HG03139 (cell line): ENCODE data around the gene SLC44A4.
"Not testable (repeated sequence)": the region's sequence is repeated elsewhere in the genome, so short reads cannot be mapped to it uniquely, and the experiment has no call there.

Source experiments
- ATAC-seq: cut with Tn5 transposase; IDR thresholded peaks from one replicate; pipeline ENCODE4 v1.9.1; 2021; ENCODE audit not compliant: unreplicated experiment

SLC44A4 gene

DNA sequence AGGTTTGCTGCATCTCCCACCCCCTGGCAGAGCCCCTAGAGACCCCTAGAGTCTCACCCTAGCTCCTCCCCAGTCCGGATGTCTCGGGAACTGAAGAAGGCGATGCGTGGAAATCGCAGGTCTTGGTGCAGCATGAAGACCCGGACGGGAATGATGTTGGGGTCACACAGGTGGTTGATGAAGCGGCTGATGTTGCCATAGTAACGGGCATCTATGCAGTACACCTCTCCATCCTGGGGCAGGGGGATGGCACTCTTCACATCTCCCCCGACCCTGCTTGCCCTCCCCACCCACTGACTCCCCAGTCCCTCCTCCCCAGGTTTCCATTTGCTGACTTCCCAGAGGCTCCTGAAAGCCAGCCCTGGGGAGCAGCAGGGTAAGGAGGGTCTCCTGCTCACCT is 1.8 kb upstream of the SLC44A4 start:
- no peak for ATAC-seq

DNA sequence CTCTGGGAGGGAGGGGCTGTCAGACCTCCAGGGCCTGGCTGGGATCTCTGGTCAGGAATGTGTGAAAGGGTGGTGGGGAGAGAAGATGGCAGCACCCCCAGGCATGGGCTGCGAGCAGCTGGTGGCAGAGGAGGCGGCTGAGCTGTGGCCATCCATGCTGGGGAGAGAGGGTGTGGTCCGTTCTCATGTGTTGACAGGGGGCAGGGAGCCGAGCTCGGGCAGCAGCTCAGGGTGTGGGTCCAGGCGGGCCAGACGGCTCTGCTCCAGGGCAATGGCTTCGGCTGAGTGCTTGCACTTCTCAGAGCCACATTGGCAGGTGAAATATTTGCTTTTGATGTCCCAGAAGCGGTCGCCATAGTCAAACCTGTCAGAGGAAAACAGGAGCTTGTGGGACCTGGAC is 1.1 kb upstream of the SLC44A4 start:
- ATAC-seq, result no peak

- no peak for ATAC-seq
Observed at GRCh38 chr6:31879143-31879542, 346 bp upstream of the SLC44A4 start.

GRCh38 chr6:31878222-31878621 is 575 bp downstream of the SLC44A4 start:
- no peak for ATAC-seq

DNA sequence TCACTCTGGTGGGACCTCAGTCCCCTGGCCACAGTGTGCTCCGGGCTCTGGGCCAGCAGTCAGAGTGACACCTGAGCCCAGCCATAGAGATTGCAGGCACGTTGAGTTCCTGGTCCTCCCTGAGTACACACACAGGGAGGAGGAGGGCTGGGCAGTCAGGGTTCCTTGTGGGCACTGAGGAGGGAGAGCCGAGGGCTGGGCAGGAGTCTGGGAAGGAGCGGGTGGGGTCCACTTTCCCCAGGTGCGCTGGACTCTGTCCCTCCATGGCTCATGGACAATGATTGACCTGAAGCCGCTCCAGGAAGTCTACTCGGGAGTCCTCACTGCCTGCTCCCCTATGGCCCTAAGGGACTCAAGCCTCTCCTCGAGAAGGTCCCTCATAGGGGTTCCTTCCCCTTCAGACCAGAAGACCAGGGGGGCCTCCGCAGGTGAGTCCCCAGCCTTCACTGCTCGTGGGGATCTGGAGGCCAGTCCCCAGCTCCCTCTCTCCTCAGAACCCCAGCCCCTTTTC is 1.1 kb downstream of the SLC44A4 start:
- no peak for ATAC-seq

DNA sequence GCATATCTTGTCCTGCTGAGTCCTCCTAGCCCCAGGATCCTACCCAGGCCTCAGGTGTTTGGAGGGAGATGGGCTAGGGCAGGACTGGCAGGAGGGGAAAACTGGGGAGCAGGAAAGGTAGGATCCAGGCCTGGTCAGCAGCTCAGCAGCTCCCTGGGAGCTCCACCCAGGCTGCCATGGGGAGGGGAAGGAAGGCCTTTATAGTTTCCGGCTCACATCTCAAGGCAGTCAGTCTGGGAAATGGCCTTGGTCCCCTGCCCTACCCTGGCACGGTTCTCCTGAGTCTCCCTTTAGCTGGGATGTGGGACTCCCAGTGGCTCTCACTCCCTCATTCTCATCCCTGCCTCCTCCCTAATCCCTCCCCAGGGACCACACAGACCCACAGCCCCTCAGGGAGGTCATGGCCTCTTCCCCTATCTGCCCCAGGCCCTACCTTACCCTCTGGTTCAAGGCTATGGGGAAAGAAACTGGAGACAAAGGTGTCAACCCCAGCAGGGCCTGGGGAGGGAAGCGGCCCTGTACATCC is 1.6 kb downstream of the SLC44A4 start:
- no peak for ATAC-seq

- no peak for ATAC-seq
Observed at GRCh38 chr6:31876357-31876756, 2.4 kb downstream of the SLC44A4 start.

- no peak for ATAC-seq
Observed at GRCh38 chr6:31875877-31876276, 2.9 kb downstream of the SLC44A4 start.

GRCh38 chr6:31874836-31875572 is 3.8 kb downstream of the SLC44A4 start:
- ATAC-seq, result no peak

GRCh38 chr6:31874084-31874670 is 4.6 kb downstream of the SLC44A4 start:
- ATAC-seq, result no peak

- no peak for ATAC-seq
Observed at GRCh38 chr6:31871046-31871659, 7.6 kb downstream of the SLC44A4 start.

GRCh38 chr6:31870385-31870921 is 8.3 kb downstream of the SLC44A4 start:
- no peak for ATAC-seq

- no peak for ATAC-seq
Observed at GRCh38 chr6:31869343-31869742, 9.5 kb downstream of the SLC44A4 start.

DNA sequence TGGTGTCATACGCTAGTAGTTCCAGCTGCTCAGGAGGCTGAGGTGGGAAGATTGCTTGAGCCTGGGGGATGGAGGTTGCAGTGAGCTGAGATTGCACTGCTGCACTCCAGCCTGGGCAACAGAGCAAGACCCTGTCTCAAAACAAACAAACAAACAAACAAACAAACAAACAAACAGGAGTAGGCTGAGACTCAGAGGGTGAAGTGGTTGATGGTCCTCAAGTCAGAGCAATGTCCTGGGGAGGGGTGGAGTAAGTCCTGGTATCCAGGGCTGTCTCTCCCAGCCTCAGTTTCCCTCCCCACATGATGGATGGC is 10.2 kb downstream of the SLC44A4 start:
- ATAC-seq, result not testable (repeated sequence)

- no peak for ATAC-seq
Observed at GRCh38 chr6:31865205-31866118, 13.3 kb downstream of the SLC44A4 start.

DNA sequence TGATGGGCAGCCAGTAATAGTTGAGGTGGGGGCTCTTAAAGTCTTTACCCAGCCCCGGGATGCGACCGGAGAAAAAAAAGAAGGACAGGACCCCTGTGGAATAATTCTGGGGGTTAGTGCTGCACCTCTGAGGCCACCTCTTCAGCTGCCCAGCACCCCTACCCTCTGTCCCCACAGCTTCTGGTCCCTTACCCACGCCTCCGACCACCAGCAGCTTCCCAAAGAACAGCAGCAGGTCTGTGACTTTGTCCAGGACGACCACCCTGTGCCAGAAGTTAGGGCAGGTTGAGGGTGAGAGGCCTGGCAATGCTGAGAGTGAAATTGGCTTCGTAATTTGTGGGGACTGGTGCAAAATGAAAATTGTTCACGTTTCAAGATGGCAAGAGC is 14.0 kb downstream of the SLC44A4 start:
- no peak for ATAC-seq

DNA sequence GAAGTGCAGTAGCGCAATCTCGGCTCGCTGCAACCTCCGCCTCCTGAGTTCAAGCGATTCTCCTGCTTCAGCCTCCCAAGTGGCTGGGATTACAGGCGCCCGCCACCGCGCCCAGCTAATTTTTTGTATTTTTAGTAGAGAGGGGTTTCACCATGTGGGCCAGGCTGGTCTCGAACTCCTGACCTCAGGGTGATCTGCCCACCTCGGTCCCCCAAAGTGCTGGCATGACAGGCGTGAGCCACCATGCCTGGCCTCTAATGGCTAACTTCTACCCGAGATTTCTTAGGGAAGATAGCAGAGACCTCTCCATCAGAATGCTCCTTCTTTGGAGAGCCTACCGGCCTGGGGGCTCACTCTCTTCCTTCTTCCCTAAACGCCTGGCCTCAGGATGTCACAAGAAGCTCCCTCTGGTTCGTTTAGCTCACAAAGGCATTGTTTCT is 14.7 kb downstream of the SLC44A4 start:
- ATAC-seq, result not testable (repeated sequence)

DNA sequence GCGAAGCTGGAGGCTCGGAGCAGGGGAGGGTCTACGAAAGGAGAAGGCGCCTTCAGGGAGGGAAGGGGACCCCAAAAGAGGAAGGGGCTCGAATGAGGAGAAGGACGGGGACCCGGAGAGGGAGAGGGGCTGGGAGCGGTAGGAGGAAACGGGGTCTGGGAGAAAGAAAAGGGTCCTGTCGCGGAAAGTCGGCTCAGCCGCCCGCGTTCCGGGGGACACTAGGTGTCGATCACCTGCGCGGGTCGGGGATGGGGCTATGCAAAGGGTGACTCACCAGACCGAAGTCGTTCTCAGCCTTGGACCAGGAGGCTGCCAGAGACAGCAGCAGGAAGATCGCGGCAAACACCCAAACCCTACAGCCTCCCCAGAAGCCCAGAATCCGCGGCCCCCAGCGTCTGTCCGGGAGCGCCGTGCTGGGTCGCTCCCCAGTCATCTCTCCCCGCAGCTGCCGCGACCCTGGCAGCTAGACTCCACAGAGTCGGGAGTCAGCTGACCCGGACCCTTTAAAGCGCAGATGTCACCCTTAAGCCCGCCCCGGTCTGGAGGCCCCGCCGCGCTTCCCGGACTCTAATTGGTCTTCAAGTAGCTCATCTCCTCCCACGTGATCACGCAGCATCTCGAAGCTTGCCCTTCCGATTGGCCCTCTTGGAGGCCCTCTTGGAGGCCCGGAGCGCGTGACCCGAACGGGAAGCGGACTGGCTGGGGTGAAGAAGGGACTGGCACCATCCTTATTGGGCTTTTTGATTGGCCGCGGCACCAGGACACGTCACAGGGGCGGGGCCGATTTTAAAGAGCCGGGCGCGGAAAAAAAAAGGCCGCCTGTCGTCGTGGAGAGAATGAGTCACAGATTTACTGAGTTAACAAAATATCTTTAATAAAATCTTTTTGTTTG is 16.2 kb downstream of the SLC44A4 start, which contains the start of gene NEU1:
NEU1 (minus strand) TSS at position 478 of the 892 bp plus-strand sequence; CDS start at position 433, 45 bp downstream.
- ATAC-seq, result peak; percentile 90

GRCh38 chr6:31861919-31862343 is 16.9 kb downstream of the SLC44A4 start:
- no peak for ATAC-seq

- ATAC-seq, result no peak
Observed at GRCh38 chr6:31861150-31861549, 17.6 kb downstream of the SLC44A4 start.
